ENCODE measurements around the gene ATP10A.

GRCh38 chr15:25641361-25641760 lies 221.8 kb downstream of the ATP10A start:
- TF ChIP-seq, protein P1, sequence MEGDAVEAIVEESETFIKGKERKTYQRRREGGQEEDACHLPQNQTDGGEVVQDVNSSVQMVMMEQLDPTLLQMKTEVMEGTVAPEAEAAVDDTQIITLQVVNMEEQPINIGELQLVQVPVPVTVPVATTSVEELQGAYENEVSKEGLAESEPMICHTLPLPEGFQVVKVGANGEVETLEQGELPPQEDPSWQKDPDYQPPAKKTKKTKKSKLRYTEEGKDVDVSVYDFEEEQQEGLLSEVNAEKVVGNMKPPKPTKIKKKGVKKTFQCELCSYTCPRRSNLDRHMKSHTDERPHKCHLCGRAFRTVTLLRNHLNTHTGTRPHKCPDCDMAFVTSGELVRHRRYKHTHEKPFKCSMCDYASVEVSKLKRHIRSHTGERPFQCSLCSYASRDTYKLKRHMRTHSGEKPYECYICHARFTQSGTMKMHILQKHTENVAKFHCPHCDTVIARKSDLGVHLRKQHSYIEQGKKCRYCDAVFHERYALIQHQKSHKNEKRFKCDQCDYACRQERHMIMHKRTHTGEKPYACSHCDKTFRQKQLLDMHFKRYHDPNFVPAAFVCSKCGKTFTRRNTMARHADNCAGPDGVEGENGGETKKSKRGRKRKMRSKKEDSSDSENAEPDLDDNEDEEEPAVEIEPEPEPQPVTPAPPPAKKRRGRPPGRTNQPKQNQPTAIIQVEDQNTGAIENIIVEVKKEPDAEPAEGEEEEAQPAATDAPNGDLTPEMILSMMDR (IDR thresholded peaks at IDR 0.05) = no peak
- TF ChIP-seq POLR2A (IDR thresholded peaks at IDR 0.05) = no peak
